Natural killer cell (primary cell): ENCODE data around the gene PRKCD. TPM values are rescaled to one million over a fixed set of nuclear protein-coding genes. Genes with fewer than 3 reads are reported as not detected.

ENCODE experiments used
- ATAC-seq, 3 donors: fragments of 150-1000 bp in 2 of 3; fragments of 200-7000 bp in 1 of 3; cut with Tn5 transposase; 1 replicate in 1 of 3; 2 replicates in 2 of 3; pipeline ENCODE4 v1.10.0; 2021; ENCODE audit warnings: mild to moderate bottlenecking in 2 of 3, moderate library complexity in 2 of 3
- DNase-seq, 2 donors: peaks; one replicate each; pipeline versions ENCODE4 v3.0.0 to v3.0.0-alpha.2; 2013 to 2021; ENCODE audit warnings: mixed read lengths in 1 of 2
- H3K27ac ChIP-seq: one replicate; pipeline ENCODE4 v1.5.1; 2013; ENCODE audit warnings: mild to moderate bottlenecking, low read length
- H3K27me3 ChIP-seq: one replicate; pipeline ENCODE4 v1.6.1; 2013; ENCODE audit warnings: low read length; ENCODE audit not compliant: control insufficient read depth, insufficient read depth
- H3K36me3 ChIP-seq: one replicate; pipeline ENCODE4 v1.6.1; 2013; ENCODE audit warnings: low read length; ENCODE audit not compliant: control insufficient read depth, insufficient read depth
- H3K4me1 ChIP-seq: one replicate; pipeline ENCODE4 v1.6.1; 2013; ENCODE audit warnings: low read length; ENCODE audit not compliant: control insufficient read depth, insufficient read depth
- H3K4me3 ChIP-seq: one replicate; pipeline ENCODE4 v1.5.1; 2013; ENCODE audit warnings: low read length
- H3K9me3 ChIP-seq: one replicate; pipeline ENCODE4 v1.6.1; 2013; ENCODE audit warnings: low read length; ENCODE audit not compliant: control insufficient read depth, insufficient read depth
- H3K27ac Mint-ChIP-seq, 2 donors: one replicate each; pipeline ENCODE4 v1.8.0; 2022; ENCODE audit warnings: mild to moderate bottlenecking in 2 of 2, mixed read lengths in 2 of 2, moderate library complexity in 1 of 2
- H3K27me3 Mint-ChIP-seq, 2 donors: one replicate each; pipeline ENCODE4 v1.8.0; 2022; ENCODE audit warnings: low read depth in 2 of 2, mixed read lengths in 2 of 2
- H3K36me3 Mint-ChIP-seq: one replicate; pipeline ENCODE4 v1.8.0; 2022; ENCODE audit warnings: mixed read lengths
- H3K4me1 Mint-ChIP-seq, 2 donors: one replicate each; pipeline ENCODE4 v1.8.0; 2022; ENCODE audit warnings: mixed read lengths in 2 of 2
- H3K4me3 Mint-ChIP-seq: one replicate; pipeline ENCODE4 v1.8.0; 2022; ENCODE audit warnings: mild to moderate bottlenecking, moderate library complexity, mixed read lengths
- H3K9me3 Mint-ChIP-seq, 2 donors: one replicate each; pipeline ENCODE4 v1.8.0; 2022; ENCODE audit warnings: mixed read lengths in 2 of 2
- CTCF ChIP-seq: fragments of 200-600 bp; IDR thresholded peaks from one replicate; pipeline ENCODE4 v1.8.0; 2022; ENCODE audit warnings: antibody characterized with exemption
- WGBS: methylation state at CpG from one replicate; pipeline ENCODE4 v1.1.7; 2013; ENCODE audit warnings: missing lambda C conversion rate; ENCODE audit not compliant: insufficient coverage; 5-methylcytosine and 5-hydroxymethylcytosine counted together
- intact Hi-C: fragments of 100-400 bp; cut with micrococcal nuclease; formaldehyde crosslinking; loops from one replicate; pipeline ENCODE4 v1.14.2; 2022
- total RNA-seq, 4 donors: library from RNA; stranded (reverse); fragments of 120-200 nt in 1 of 4; gene quantifications; one replicate each; pipeline versions ENCODE4 v1.2.3 to v1.2.4, GENCODE V29; 2013 to 2022

Gene PRKCD
- total RNA-seq, 3 donors from 2014 or later (not counting 1 experiment from before 2014, with no cell fraction given) = 31.7 to 60.0 (median 36.3) TPM

- Histone ChIP-seq H3K27me3 (no peaks in the 10 kb centered on the region), H3K9me3 (no peaks in the 10 kb centered on the region), H3K4me3 (no peak overlapping the region), H3K4me1 (peaks cover 6% of the 10 kb centered on the region), H3K36me3 (no peaks in the 10 kb centered on the region), H3K27ac (no peak overlapping the region)
- Mint-ChIP-seq H3K27ac (no peak overlapping the region), H3K27me3 (no peaks in the 10 kb centered on the region), H3K4me3 (no peak overlapping the region), H3K9me3 (no peaks in the 10 kb centered on the region), H3K4me1 (no peaks in the 10 kb centered on the region), H3K36me3 (no peaks in the 10 kb centered on the region)
- peak in 1 of 3 donors; percentile 45 for ATAC-seq
- no peak for DNase-seq
- no peak for TF ChIP-seq CTCF
- intact Hi-C loops = no loop called here
- 27% methylated on average over 3 of the region's 3 CpGs for WGBS
Observed at GRCh38 chr3:53142986-53143385, 18.0 kb upstream of the PRKCD start.

- no peaks in the 10 kb centered on the region for H3K27me3 Mint-ChIP-seq
- no peaks in the 10 kb centered on the region for H3K9me3 ChIP-seq
Observed at GRCh38 chr3:53144446-53144845, 16.6 kb upstream of the PRKCD start.

GRCh38 chr3:53144862-53145712 lies 15.9 kb upstream of the PRKCD start:
- H3K27ac Mint-ChIP-seq = no peak overlapping the region
- no peak overlapping the region for H3K27ac ChIP-seq
- H3K27me3 Mint-ChIP-seq = no peaks in the 10 kb centered on the region
- DNase-seq (no peak), ATAC-seq (no peak)
- no peaks in the 10 kb centered on the region for H3K9me3 Mint-ChIP-seq
- TF ChIP-seq CTCF = no peak
- H3K4me3 ChIP-seq = no peak overlapping the region
- no peaks in the 10 kb centered on the region for H3K9me3 ChIP-seq
- H3K4me1 Mint-ChIP-seq = no peaks in the 10 kb centered on the region
- H3K4me3 Mint-ChIP-seq = no peak overlapping the region
- H3K27me3 ChIP-seq = no peaks in the 10 kb centered on the region
- intact Hi-C loops = no loop called here
- H3K36me3 Mint-ChIP-seq = no peaks in the 10 kb centered on the region
- WGBS = 86% methylated on average over 11 of the region's 11 CpGs
- peaks cover 6% of the 10 kb centered on the region for H3K4me1 ChIP-seq
- no peaks in the 10 kb centered on the region for H3K36me3 ChIP-seq

More at GRCh38 chr3:53144446-53144845, 16.6 kb upstream of the PRKCD start:
- no peak for TF ChIP-seq CTCF
- Histone ChIP-seq H3K27ac (no peak overlapping the region), H3K36me3 (no peaks in the 10 kb centered on the region), H3K4me3 (no peak overlapping the region), H3K4me1 (peaks cover 6% of the 10 kb centered on the region), H3K27me3 (no peaks in the 10 kb centered on the region)
- no peak for DNase-seq
- Mint-ChIP-seq H3K9me3 (no peaks in the 10 kb centered on the region), H3K4me1 (no peaks in the 10 kb centered on the region), H3K36me3 (no peaks in the 10 kb centered on the region), H3K27ac (no peak overlapping the region), H3K4me3 (no peak overlapping the region)
- intact Hi-C loops = no loop called here
- 96% methylated on average over 4 of the region's 4 CpGs for WGBS
- ATAC-seq = no peak

GRCh38 chr3:53145713-53146080 lies 15.3 kb upstream of the PRKCD start:
- no peaks in the 10 kb centered on the region for H3K9me3 ChIP-seq
- H3K9me3 Mint-ChIP-seq = no peaks in the 10 kb centered on the region
- no peaks in the 10 kb centered on the region for H3K36me3 ChIP-seq
- no peaks in the 10 kb centered on the region for H3K4me1 Mint-ChIP-seq
- no peak for TF ChIP-seq CTCF
- WGBS = 90% methylated on average over 3 of the region's 3 CpGs
- no peak overlapping the region for H3K27ac Mint-ChIP-seq
- no peaks in the 10 kb centered on the region for H3K36me3 Mint-ChIP-seq
- ATAC-seq (no peak), DNase-seq (no peak)
- peaks cover 6% of the 10 kb centered on the region for H3K4me1 ChIP-seq
- no peak overlapping the region for H3K4me3 Mint-ChIP-seq
- peaks cover 0 to 2% of the 10 kb centered on the region in 2 donors for H3K27me3 Mint-ChIP-seq
- intact Hi-C loops = no loop called here
- H3K27me3 ChIP-seq = no peaks in the 10 kb centered on the region
- no peak overlapping the region for H3K4me3 ChIP-seq
- H3K27ac ChIP-seq = no peak overlapping the region
